ENCODE data around the gene VPS18.

The VPS18 gene

GRCh38 chr15:40914486-40914885 is 20.2 kb downstream of the VPS18 start:
- peaks cover 73% of the 10 kb centered on the region for H3K4me1 Mint-ChIP-seq
- H3K27ac Mint-ChIP-seq = no peak overlapping the region
- no peaks in the 10 kb centered on the region for H3K36me3 Mint-ChIP-seq (ENCODE audit: low read depth)
- DNase-seq = no peak
- H3K27me3 Mint-ChIP-seq (ENCODE audit: low read depth, poor library complexity) = peaks cover 9% of the 10 kb centered on the region
- TF ChIP-seq, protein P1, sequence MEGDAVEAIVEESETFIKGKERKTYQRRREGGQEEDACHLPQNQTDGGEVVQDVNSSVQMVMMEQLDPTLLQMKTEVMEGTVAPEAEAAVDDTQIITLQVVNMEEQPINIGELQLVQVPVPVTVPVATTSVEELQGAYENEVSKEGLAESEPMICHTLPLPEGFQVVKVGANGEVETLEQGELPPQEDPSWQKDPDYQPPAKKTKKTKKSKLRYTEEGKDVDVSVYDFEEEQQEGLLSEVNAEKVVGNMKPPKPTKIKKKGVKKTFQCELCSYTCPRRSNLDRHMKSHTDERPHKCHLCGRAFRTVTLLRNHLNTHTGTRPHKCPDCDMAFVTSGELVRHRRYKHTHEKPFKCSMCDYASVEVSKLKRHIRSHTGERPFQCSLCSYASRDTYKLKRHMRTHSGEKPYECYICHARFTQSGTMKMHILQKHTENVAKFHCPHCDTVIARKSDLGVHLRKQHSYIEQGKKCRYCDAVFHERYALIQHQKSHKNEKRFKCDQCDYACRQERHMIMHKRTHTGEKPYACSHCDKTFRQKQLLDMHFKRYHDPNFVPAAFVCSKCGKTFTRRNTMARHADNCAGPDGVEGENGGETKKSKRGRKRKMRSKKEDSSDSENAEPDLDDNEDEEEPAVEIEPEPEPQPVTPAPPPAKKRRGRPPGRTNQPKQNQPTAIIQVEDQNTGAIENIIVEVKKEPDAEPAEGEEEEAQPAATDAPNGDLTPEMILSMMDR (IDR thresholded peaks at IDR 0.05) = no peak
- no peaks in the 10 kb centered on the region for H3K9me3 Mint-ChIP-seq
- H3K4me3 Mint-ChIP-seq = no peak overlapping the region

DNA sequence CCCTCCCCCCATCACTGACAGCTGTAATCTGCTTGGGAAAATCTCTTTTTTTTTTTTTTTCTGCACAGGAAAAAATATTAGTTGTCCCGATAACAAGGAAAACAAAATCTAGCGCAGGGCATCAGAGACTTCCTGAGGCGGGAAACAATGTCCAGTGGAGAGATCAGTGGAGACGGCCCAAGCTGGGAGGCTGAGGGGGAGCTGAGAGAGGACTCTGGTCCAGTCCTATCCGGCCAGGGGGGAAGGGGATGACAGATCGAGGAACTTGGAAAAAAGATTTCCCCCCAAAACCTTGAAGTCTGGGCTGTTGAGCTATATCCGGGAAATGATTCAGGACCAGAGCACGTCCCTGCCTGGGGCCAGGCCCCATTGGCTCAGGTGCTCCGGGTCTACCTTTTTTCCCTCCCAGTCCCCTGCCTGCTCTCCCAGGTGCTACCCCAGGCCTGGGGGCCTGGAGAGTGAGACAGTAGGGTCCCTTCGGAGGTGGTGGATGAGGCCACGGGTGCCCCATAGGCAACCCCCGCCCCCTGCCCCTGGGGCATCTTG is 20.9 kb downstream of the VPS18 start:
- H3K9me3 Mint-ChIP-seq = no peaks in the 10 kb centered on the region

DNA sequence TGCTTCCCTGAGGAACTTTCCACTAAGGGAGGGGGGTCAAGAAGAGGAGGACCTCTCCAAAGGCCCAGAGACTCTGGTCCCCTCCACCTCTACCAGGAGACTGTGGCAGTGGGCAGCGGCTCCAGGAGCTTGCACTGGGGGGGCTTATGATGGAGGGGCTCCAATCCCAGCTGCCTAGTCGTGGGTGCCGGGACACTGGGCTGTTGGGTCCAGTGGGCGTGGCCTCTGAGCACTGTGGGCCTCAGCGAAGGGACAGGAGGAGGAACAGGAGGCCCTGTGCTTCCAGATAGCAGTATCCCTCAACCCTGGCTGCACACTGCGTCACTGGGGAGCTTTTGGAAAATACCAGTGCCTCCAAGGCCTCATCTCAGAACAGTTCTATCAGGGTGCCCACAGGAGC is 21.4 kb downstream of the VPS18 start:
- Mint-ChIP-seq H3K4me1 (peaks cover 69% of the 10 kb centered on the region), H3K27ac (no peak overlapping the region)

More for the DNA sequence above, 20.9 kb downstream of the VPS18 start:
- Mint-ChIP-seq H3K27ac (peak overlapping the region; percentile 94), H3K36me3 (ENCODE audit: low read depth) (no peaks in the 10 kb centered on the region), H3K27me3 (ENCODE audit: low read depth, poor library complexity) (peaks cover 9% of the 10 kb centered on the region), H3K4me3 (no peak overlapping the region), H3K4me1 (peaks cover 73% of the 10 kb centered on the region)
- TF ChIP-seq, protein P1 (IDR thresholded peaks at IDR 0.05) = no peak
- DNase-seq = no peak

GRCh38 chr15:40917585-40917984 is 23.3 kb downstream of the VPS18 start:
- no peak for DNase-seq
- no peaks in the 10 kb centered on the region for H3K9me3 Mint-ChIP-seq
- TF ChIP-seq, protein P1 (IDR thresholded peaks at IDR 0.05) = no peak
- no peak overlapping the region for H3K4me3 Mint-ChIP-seq
- H3K4me1 Mint-ChIP-seq = peaks cover 59% of the 10 kb centered on the region
- H3K36me3 Mint-ChIP-seq (ENCODE audit: low read depth) = no peaks in the 10 kb centered on the region
- H3K27me3 Mint-ChIP-seq (ENCODE audit: low read depth, poor library complexity) = peaks cover 19% of the 10 kb centered on the region
- H3K27ac Mint-ChIP-seq = no peak overlapping the region

More for the DNA sequence above, 21.4 kb downstream of the VPS18 start:
- no peak for DNase-seq
- no peaks in the 10 kb centered on the region for H3K36me3 Mint-ChIP-seq (ENCODE audit: low read depth)
- H3K9me3 Mint-ChIP-seq = no peaks in the 10 kb centered on the region
- TF ChIP-seq, protein P1 (IDR thresholded peaks at IDR 0.05) = no peak
- no peak overlapping the region for H3K4me3 Mint-ChIP-seq
- H3K27me3 Mint-ChIP-seq (ENCODE audit: low read depth, poor library complexity) = peaks cover 9% of the 10 kb centered on the region

DNA sequence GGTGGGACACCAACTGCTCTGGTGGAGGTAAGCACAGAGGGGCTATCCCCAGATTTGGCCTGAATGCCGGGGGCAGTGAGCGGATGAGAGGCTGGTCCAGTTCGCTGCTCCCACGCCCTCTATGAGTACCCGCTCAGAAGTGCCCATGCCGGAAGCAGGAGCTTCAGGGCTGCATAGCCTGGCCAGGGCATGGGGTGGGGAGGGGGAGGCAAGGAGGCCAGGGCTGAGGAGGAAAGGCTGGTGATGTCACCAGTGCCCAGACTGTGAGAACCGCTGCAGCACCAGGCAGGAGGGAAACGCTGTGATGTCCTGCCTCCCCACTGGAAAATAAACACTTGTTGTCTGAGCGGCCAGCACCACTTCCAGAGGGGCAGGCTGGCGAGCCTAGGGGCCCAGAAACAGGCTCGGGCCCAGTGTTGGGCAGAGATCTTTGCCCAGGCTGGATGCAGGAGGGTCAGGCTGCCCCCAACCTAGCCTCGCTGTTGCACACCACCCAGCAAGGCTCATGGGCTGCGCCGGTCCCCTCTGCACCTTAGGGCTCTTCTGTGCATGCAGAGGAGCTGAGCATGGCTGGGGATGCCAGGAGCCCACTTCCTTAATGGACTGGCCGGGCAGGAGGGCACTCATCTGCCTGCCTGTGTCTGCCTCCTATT is 24.0 kb downstream of the VPS18 start:
- H3K4me1 Mint-ChIP-seq = peaks cover 65% of the 10 kb centered on the region

More for the DNA sequence above, 24.0 kb downstream of the VPS18 start:
- TF ChIP-seq, protein P1 (IDR thresholded peaks at IDR 0.05) = no peak
- no peak for DNase-seq
- Mint-ChIP-seq H3K27ac (no peak overlapping the region), H3K4me3 (no peak overlapping the region), H3K36me3 (ENCODE audit: low read depth) (no peaks in the 10 kb centered on the region), H3K9me3 (no peaks in the 10 kb centered on the region), H3K27me3 (ENCODE audit: low read depth, poor library complexity) (peaks cover 23% of the 10 kb centered on the region)
